Endothelial cell of coronary artery (primary cell): ENCODE results near the gene LPA. TPM values are rescaled to one million over a fixed set of nuclear protein-coding genes. Genes with fewer than 3 reads are reported as not detected.

Source experiments
- total RNA-seq: library from RNA; depleted of rRNA; stranded (reverse); fragments of >200 nt; gene quantifications from 2 replicates; pipeline ENCODE4 v1.2.3, GENCODE V29; 2014

The LPA gene
- total RNA-seq, result not detected in 2 replicates

GRCh38 chr6:160664198-160664597 is at the start of gene LPA:
Gene LPA (minus strand): TSS chr6:160664275. CDS start chr6:160664214, 61 bp downstream.

GRCh38 chr6:160701918-160702680 is 38.0 kb upstream of the LPA start, which contains the start of gene PLG:
Gene PLG (plus strand): TSS chr6:160702244. CDS start chr6:160702305, 61 bp downstream.

Other genes starting within 250 kb of the LPA start
- not detected in 2 replicates for gene PLG, start 38.0 kb upstream of the LPA start, total RNA-seq